WTC11 (cell line): Measurements from ENCODE around the gene ARPC2. TPM values are rescaled to one million over a fixed set of nuclear protein-coding genes. Genes with fewer than 3 reads are reported as not detected.

Source experiments
- microRNA-seq: library from miRNA; unstranded; fragments of <30 nt; microRNA quantifications from one replicate; pipeline ENCODE4 v1.2.0, GENCODE V29; 2022; ENCODE audit warnings: borderline number of aligned reads
- total RNA-seq: library from RNA; stranded (reverse); gene quantifications from 3 replicates; pipeline ENCODE4 v1.2.3, GENCODE V29; 2021

ARPC2 gene
- total RNA-seq, 1 experiment from 2014 or later, result 184 TPM

Small RNA genes lying within 50 kb of the gene (microRNA-seq; reads per million reads assigned to microRNA genes)
- gene MIR6513, result not detected

Other genes with a start within 250 kb of the ARPC2 start
- gene TNS1, start 214.2 kb upstream of the ARPC2 start, total RNA-seq, result 4.2 to 5.4 TPM (median 4.5 TPM) in 3 replicates
- 0.31 to 0.64 TPM (median 0.57 TPM) in 3 replicates for gene RUFY4, start 147.9 kb upstream of the ARPC2 start, total RNA-seq
- gene CXCR2, start 91.2 kb upstream of the ARPC2 start, total RNA-seq, result 0.34 to 0.96 TPM (median 0.87 TPM) in 3 replicates
- not detected in 3 replicates for gene CXCR1, start 50.2 kb upstream of the ARPC2 start, total RNA-seq
- gene GPBAR1, start 43.8 kb downstream of the ARPC2 start, total RNA-seq, result 0.20 to 0.39 TPM (median 0.25 TPM) in 3 replicates
- 113 to 125 TPM (median 115 TPM) in 3 replicates for gene AAMP, start 52.9 kb downstream of the ARPC2 start, total RNA-seq
- gene PNKD, start 53.3 kb downstream of the ARPC2 start, total RNA-seq, result 45.0 to 49.8 TPM (median 45.8 TPM) in 3 replicates
- 23.5 to 30.1 TPM (median 26.5 TPM) in 3 replicates for gene TMBIM1, start 75.3 kb downstream of the ARPC2 start, total RNA-seq
- 0.25 to 0.26 TPM in 2 of 3 replicates, not detected in the other for gene CATIP, start 139.7 kb downstream of the ARPC2 start, total RNA-seq
- gene SLC11A1, start 165.1 kb downstream of the ARPC2 start, total RNA-seq, result 0.25 to 0.55 TPM (median 0.31 TPM) in 3 replicates
- 25.4 to 27.9 TPM (median 27.4 TPM) in 3 replicates for gene CTDSP1, start 182.7 kb downstream of the ARPC2 start, total RNA-seq
- 2.9 to 3.8 TPM (median 3.0 TPM) in 3 replicates for gene VIL1, start 201.9 kb downstream of the ARPC2 start, total RNA-seq